Non-pigmented ciliary epithelial cell (primary cell): Measurements from ENCODE around the gene HHIP.

Experiments
- DNase-seq: peaks from one replicate; pipeline ENCODE4 v3.0.0-alpha.2; 2010; ENCODE audit warnings: low read depth

Gene HHIP, protein sequence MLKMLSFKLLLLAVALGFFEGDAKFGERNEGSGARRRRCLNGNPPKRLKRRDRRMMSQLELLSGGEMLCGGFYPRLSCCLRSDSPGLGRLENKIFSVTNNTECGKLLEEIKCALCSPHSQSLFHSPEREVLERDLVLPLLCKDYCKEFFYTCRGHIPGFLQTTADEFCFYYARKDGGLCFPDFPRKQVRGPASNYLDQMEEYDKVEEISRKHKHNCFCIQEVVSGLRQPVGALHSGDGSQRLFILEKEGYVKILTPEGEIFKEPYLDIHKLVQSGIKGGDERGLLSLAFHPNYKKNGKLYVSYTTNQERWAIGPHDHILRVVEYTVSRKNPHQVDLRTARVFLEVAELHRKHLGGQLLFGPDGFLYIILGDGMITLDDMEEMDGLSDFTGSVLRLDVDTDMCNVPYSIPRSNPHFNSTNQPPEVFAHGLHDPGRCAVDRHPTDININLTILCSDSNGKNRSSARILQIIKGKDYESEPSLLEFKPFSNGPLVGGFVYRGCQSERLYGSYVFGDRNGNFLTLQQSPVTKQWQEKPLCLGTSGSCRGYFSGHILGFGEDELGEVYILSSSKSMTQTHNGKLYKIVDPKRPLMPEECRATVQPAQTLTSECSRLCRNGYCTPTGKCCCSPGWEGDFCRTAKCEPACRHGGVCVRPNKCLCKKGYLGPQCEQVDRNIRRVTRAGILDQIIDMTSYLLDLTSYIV

DNA sequence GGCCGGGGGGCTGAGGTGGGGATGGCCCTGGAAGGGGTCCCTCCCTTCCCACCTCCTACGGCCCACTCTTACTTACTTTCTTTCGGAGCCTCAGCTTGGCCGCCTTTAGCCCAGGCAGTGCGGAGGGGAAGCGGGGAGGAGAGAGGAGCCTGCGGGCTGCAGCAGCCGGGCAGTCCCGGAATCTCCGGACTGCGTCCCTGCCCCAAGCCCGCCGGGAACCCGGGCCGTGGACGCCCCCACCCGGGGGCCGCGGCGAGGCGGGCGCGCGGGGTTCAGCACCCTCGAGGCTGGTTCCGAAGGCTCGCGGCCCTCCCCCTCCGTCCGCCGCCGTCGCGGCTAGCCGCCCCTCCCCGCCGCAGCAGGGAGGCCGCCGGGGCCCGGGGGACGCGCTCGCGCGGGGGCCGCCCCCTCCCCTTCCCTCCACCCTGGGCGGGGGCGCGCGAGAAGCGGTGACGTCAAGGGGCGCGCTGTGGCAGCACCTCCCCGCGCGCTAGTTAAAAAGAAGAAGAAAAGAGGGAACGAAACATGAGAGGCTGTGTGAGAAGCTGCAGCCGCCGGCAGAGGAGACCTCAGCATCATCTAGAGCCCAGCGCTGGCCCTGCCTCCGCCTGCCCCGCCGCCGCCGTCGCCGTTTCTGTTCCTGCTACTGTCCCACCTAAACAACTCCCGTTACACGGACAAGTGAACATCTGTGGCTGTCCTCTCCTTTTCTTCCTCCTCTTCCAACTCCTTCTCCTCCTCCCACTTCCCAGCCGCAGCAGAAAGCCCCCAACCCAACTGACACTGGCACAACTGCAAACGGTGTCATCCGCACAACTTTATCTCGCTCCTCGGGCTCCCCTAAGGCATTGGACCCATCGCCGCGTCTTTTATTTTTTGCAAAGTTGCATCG, at the start of gene HHIP:
Gene HHIP, plus strand, starts transcription at position 526 of the 892 bp plus-strand sequence. CDS start 520 bp downstream, outside the sequence.
- no peak for DNase-seq

DNA sequence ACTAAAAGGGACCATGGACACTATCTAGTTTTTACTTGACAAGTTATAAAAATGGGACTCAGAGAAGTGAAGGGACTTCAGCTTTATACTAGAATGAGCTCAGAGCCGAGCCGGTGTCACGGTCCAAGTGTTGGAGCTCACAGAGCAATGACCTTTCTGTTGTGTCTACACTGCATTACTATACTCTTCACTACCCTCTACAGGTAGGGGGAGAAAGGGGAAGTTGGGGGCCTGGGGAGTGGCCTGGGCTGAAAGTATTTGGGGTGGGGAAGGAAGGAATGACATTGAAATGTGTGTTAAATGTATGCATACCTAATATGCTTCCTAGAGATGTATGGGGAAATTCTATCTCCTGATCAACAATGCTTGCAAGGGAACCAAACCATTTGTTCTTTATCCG, 48.8 kb upstream of the HHIP start:
- no peak for DNase-seq

DNA sequence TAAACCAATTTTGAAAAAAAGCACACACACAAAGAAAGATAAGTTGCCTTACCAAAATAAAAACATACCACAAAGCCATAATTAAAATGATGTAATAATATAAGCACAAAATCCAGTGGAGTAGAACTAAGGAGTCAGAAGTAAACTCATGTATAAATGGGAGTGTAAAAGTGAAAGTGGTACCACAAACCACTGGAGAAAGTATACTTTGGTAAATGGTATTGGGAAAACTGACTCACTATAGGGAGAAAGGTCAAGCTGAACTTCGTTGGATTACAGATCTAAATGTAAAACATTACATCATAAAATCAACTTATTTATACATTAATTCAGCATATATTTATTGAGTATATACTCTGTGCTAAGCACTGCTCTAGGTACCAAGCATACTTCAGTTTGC, 46.3 kb upstream of the HHIP start:
- DNase-seq = no peak

DNA sequence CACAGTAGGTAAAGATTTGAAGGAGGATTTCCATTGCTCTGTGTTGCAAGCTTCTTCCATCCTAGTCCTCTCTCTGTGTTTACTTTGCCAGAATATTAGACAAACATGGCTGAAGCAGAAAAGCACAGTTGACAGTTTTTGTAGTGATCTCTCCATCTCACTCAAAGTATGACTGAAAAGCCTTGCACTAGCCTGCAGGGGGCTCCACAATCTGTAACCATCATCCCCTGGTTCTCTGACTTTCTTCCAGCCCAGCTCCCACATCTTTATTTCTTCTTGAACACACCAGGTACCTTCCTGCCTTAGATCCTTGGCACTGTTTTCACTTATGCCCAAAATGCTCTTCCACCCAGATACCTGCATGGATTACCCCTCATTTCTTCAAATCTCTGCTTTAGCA, 34.1 kb upstream of the HHIP start:
- DNase-seq = no peak

DNA sequence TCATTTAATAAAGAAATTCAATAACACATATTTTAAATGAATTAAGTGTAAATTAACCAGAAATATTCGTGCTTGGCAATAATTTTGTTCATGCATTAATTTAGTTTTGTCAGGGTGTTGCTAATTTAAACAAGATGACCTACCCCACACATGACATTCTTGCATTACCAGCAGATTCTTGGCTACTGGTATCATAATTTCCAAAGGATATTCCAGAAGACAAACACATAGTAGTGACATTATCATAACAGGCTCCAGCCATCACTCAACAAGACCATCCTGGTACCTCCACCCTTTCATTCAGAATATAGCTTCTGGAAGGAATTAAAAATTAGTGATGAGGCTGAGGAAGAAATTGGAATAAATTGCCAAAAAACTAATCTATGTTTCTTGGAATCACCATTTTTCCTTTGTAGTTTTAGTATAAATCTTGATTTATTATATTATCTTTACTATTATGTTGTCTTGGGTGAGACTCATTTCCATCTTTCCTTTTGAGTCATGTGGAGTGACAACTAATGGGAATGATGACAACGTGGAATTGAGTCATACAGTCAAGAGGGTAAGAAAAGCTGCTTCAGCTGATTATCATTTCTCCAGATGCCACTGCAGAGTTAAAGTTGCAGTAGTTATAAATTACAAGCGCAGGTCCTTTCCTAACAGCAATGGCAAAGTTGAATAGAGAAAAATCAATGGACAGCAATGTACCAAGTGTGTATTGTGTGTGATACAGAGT, 30.9 kb upstream of the HHIP start:
- DNase-seq = no peak

DNA sequence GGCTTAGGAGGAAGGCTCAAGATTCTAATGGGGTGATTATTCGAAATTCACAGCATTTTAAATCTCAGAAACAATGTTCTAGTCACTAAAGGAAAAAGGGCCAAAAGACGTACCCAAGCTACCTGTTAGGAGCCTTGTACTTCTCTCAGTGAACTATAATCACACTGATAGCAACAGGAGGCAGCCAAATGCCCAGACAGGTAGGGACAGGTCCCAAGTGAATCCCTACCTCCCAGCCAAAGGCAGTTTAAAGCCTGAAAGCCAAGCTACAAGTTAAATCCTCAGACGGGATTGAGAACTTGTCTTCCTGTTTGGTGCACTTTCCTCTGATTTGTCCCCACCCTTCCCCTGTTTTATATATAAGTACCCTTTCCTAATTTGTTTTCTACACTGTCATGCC, 24.3 kb upstream of the HHIP start:
- DNase-seq = no peak

DNA sequence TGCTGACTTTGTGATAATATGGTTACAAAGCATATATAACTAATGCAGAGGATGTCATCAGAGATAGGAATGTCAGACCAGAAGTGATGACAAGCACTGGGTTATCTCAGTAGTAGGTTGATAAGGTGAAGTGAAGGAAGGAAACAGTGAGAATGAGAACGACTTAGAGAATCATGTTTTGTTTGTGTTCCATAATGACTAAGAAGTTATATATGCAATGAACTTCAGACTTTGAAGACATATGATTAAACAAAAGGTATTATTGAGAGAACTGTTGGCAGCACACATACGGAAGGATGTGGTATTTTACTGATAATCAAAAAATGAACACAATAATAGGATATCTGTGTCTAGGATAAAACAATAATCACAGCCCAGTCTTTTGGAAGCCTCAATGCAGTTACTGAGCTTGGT, 18.3 kb upstream of the HHIP start:
- DNase-seq = peak; percentile 64

DNA sequence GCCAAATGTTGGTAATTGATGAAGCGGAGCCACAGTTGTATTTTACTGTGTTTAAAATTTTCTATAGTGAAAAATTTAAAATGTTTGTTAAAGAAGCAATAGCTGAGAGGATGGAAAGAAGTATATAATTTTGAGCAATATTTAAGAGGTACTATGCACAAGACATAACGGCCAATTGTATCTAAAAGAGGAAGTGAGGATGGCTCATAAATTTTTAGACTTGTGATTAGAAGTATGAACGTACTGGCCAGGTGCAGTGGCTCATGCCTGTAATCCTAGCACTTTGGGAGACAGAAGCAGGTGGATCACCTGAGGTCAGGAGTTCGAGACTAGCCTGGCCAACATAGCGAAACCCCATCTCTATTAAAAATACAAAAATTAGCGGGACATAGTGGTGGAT, 12.7 kb upstream of the HHIP start:
- no peak for DNase-seq

DNA sequence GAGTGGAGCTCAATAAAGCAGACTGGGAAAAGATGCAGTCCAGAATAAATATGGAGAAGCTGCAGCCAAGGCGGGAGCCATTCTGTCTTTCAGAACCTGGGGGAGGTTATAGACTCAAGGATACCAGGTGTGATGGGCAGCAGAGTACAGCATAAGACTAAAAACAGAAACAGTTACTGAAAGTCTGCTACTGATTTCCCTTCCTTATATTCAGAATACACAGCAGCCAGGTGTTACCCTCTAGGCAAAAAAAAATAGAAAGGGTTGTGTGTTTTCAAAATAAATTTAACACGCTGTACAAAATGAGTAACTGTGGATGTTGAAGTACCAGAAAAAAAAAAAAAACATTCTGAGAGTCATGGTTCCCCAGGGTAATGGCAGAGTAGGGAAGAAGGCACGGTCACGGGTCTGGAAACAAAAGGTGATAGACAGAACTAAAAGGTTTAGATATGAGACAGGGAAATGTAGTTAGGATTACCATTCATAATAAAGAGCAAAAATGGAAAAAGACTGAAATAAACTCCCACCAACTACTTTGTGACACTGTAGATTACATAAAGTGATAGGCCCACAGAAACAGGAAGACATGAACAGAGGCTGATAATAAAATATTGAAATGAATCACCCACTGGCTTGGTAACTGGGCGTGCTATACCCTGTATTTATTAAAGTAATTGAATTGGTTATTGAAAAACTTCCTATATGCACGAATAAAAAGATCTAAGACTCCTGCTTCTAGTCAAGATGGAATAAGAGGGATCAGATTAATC, 10.8 kb upstream of the HHIP start:
- DNase-seq = no peak

DNA sequence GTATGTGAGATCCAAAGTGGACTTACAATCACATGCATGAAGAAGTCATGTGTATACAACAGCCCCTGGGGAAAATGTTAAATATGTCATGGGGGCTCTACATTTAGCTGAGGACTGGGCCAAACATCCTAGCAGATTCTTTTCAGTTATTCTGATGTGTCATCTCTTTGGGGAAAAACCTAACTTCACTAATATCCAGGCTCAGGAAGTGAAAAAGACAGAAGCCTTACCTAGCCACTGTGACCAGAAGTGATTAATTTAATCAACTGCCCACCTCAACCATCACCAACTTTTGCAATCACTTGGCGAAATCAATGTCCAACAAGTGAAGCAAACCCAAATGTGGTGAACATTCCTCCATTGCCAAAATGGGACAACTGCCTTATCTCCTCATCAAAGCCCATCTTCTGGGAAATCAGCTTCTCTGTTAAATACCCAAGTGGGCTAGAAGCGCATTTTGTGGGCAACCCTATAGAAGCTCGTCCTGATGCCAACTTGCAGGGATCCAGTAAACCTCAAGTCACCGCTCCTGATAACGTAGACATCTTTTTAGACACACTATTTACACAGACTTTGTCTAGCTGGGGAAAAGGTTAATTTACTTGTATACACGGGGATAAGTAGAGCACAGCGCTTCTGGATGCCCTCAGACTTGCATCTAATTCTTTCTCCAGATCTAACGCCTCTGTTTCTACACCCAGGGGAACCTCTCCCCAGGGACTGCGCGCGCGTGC, 1.4 kb upstream of the HHIP start:
- DNase-seq = no peak

DNA sequence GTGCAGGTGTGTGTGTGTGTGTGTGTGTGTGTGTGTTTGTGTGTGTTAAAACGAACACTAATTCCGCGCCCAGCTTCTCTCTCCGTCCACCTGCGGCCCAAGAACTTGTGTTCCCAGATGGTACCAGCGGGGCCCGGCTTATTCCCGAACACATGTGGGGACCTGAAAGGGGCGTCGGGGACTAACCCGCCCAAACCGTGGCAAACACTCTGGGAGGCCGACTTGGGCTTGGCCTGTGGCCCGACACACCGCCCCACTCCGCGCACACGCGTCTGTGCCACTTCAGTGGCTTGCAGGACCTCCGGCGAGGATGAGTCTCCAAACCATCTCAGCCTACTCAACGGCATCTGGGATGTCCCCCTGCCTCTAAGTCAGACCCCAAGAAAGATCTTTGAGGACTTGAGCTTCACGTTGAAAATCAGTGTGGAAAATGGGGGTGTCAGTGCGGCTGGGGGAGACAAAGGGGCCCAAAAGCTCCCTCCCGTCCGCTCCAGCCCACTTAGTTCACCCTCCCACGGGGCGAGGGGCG, 790 bp upstream of the HHIP start:
- DNase-seq = no peak

DNA sequence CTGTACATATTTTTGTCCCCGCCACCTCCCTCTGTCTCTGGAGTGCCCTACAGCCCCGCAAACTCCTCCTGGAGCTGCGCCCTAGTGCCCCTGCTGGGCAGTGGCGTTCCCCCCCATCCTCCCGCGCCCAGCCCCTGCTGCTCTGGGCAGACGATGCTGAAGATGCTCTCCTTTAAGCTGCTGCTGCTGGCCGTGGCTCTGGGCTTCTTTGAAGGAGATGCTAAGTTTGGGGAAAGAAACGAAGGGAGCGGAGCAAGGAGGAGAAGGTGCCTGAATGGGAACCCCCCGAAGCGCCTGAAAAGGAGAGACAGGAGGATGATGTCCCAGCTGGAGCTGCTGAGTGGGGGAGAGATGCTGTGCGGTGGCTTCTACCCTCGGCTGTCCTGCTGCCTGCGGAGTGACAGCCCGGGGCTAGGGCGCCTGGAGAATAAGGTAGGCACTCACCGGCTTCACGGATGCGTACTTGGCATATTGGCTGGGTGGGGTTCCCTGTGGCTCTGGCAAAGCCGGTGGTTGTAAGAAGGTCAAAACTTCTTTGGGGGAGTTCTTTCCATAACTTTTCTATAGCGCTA, 653 bp downstream of the HHIP start:
- DNase-seq = no peak

DNA sequence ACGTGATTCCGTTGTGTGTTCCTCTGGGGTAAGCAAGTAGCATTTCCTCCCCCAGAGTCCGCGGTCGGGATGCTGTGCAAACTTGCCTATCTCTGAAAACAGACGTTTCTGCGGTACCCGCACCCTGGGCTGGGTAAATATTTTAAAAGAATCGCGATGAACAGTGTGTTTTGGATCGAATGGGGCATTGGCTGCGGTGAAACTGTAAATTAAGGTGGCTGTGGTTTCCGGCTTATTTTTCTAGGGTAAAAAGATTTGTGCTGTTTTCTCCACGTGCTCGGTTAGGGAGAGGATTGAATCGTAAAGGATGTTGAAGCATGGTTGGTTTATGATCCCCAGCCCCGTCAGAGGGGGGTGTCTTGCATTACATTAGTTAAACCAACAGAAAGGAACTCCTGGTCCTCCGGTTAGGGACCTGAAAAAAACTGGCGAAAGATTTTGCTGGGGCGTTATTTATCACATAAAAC, 1.2 kb downstream of the HHIP start:
- DNase-seq = no peak

DNA sequence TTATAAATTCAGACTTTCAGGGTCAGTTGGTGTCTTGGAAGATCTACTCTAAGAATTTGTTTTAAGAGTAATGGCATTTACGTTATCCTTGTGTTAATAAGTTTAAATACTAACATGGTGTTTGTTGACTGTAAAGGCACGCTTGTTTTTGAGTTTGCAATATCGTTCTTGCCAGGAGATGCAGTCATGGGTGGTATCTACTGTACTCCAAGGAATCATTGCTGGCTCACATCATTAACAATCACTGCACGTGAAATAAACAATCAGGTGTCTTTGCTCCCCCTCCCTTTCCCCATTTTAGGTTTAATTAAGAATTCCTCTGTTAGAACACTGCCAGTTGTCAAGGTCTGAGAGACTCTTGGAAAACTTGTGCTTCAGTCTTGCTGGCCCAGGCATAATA, 1.6 kb downstream of the HHIP start:
- DNase-seq = no peak

DNA sequence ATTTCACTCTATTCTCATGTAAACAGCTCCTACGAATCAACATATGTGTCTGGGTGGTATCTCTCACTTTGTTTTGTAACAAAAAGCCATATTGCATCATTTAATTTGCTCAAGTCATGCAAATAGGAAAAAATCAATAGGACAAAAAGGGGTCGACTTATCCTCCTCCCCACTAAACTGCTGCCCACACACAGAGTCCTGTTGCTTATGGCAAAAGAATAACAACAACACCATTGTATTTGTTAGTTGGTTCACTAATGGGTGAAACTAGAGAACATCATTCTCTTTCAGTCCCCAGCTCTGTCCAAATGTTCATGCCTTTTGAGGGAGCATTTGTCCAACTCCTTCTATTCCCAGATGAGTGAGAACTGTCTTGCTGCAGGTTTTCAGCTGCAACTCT, 2.1 kb downstream of the HHIP start:
- DNase-seq = no peak

DNA sequence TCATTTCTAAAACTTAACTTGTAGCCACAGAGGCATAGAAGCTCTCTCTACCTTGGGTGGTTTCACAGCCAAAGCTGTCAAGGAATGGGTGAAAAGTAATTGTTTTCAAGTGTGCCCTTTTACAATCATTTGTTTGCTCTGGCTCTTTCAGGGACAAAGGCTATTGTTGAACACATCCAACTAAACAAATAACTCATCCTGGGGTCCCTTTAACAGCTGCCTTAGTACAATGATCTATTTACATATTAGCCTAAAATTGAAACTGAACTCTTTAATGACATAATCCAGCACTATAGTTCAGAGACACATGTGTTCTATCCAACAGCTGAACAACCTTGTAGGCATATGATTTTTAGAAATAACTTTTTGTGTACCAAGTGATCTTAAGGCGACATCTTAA, 3.7 kb downstream of the HHIP start:
- DNase-seq = no peak

DNA sequence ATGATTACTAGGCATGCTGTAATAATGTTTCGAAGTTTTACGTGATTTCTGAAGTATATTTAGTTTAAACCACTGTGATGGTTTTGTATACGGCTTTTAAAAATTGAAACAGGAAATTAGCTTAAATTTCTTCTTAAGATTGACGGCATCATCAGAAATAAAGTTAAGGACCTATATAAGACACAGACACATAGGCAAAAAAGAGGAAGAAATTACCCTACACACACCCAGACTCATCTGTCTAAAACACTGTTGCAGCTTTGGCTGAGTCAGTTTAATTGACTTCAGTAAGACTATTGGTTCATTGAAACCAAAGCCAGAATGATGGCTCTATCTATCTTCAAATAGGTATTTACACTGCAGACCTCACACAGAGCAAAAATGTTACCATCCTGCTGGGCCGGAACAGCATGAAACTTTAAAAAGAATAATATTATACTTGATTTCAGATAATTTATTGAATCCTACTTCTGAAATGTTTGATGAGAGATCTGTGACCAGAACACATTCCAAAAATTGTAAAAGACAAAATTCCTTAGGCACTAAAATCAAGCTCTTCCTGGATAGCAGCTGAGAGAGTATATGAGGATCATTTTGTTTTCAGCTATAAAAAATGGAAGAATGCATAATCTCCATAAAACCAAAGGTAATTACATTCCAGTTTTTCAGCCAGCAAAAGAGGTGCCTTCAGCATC, 4.5 kb downstream of the HHIP start:
- DNase-seq = no peak

DNA sequence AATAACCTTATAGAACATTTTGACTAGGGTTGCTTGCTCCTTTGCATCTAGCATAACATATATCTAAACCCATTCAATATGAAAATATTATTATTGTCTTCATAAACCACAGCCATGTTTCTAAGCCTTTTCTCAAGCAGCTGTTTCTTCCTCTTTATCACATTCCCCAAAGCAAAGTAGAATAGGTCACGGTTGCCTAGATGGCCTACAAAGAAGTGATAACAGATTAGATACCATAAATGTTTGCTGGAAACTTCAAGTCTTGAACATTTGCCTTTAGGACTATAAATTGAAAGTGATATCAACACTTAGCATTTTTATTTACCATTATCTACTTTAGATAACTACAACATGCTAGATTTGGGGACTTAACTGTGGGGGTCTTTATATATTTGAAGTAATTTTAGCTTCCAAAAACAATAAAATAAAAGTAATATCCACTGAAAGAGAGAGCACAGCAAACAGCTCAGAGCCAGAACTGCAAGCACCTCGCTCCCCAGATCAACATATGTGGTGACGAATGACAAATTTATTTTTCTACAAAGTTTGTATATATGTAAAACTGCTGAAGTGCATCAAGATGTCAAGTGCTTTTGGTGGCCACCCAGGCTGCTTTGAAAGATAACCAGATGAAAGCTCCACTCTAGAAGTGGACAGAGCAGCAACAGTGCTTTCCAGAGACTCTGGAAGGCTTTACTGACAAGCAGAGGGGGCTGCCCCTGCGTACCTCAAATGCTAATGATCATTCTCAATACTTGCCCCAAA, 8.0 kb downstream of the HHIP start:
- DNase-seq = no peak
